AG10803 (cell line): ENCODE results near the gene SPTLC2.
"Not testable (repeated sequence)": the region's sequence is repeated elsewhere in the genome, so short reads cannot be mapped to it uniquely, and the experiment has no call there.

ENCODE experiments used
- DNase-seq: peaks from one replicate; pipeline ENCODE4 v3.0.0; 2010; ENCODE audit warnings: low read depth
- H3K4me3 ChIP-seq: 2 replicates; pipeline ENCODE4 v1.5.1; 2011; ENCODE audit warnings: mild to moderate bottlenecking, low read length, control low read depth
- TF ChIP-seq, protein P1 (sequence below): conservative IDR thresholded peaks from 2 replicates; pipeline ENCODE4 v1.5.1; 2011; ENCODE audit warnings: mild to moderate bottlenecking, low read length, control low read depth, inconsistent platforms

SPTLC2 gene

DNA sequence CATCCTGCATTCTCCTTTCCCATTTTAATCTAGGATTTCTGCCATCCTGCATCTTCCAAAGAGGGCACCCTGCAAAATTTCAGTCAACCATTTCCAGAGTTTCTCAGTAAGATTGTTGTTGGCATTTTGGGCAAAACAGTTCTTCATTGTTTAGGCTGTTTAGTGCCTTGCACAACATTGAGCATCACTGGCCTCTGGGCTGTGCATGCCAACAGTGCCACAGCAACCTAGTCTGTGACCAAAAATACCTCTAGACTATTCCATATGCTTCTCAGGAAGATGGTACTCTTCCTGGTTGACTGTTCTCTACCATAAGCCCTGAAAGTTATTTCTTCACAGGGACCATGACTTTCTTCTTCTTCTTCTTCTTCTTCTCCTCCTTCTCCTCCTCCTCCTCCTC, 85.4 kb downstream of the SPTLC2 start:
- TF ChIP-seq, protein P1, sequence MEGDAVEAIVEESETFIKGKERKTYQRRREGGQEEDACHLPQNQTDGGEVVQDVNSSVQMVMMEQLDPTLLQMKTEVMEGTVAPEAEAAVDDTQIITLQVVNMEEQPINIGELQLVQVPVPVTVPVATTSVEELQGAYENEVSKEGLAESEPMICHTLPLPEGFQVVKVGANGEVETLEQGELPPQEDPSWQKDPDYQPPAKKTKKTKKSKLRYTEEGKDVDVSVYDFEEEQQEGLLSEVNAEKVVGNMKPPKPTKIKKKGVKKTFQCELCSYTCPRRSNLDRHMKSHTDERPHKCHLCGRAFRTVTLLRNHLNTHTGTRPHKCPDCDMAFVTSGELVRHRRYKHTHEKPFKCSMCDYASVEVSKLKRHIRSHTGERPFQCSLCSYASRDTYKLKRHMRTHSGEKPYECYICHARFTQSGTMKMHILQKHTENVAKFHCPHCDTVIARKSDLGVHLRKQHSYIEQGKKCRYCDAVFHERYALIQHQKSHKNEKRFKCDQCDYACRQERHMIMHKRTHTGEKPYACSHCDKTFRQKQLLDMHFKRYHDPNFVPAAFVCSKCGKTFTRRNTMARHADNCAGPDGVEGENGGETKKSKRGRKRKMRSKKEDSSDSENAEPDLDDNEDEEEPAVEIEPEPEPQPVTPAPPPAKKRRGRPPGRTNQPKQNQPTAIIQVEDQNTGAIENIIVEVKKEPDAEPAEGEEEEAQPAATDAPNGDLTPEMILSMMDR, result no peak
- no peak for DNase-seq
- H3K4me3 ChIP-seq, result no peak overlapping the region

DNA sequence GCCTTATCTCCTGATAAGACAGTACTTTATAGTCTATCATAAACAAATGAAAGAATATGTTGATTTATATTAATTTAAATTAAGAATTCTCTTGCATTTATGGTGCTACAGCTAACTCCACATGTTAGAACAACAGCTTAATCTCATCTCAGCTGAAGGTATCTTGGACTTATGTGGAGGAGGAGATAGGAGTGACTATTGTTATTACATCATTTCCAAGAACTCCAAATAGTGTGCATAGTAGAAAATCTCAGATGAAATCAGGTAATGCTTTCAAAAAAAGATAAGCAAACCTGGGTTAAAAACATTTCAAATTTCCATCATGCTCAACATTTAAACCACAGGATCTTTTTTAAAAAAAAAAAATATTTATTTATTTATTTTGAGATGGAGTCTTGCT, 86.5 kb downstream of the SPTLC2 start:
- H3K4me3 ChIP-seq, result no peak overlapping the region
- DNase-seq, result no peak
- TF ChIP-seq, protein P1, result no peak

DNA sequence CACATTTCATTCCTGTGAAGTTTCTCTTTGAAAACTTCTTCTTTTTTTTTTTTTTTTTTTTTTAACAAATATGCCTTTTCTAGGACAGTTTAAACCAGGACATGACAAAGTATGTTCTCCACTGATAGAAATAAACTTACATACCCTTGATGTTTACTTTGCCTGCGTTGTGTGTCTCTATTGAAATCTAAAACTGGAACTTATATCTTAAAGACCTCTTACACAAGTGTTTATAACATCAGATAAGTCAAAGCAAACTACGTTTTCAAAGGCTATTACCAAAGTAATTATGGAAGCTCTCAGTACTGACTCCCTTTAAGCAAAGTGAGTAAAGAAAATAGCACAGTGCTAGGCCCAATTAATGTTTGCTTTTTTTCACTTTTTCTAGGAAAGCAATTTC, 87.2 kb downstream of the SPTLC2 start:
- TF ChIP-seq, protein P1, result no peak
- H3K4me3 ChIP-seq, result no peak overlapping the region
- DNase-seq, result no peak

DNA sequence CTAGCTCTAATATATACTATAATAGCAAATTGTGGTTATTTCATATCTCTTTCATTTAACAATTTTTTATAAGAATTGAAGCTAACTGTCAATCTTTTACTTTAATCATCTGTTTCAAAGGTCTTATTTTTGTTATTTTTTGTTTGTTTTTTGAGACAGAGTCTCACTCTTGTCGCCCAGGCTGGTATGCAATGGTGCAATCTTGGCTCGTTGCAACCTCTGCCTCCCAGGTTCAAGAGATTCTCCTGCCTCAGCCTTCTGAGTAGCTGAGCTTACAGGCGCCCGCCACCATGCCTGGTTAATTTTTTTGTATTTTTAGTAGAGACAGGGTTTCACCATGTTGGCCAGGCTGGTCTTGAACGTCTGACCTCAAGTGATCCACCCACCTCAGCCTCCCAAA, 87.7 kb downstream of the SPTLC2 start:
- DNase-seq, result not testable (repeated sequence)

DNA sequence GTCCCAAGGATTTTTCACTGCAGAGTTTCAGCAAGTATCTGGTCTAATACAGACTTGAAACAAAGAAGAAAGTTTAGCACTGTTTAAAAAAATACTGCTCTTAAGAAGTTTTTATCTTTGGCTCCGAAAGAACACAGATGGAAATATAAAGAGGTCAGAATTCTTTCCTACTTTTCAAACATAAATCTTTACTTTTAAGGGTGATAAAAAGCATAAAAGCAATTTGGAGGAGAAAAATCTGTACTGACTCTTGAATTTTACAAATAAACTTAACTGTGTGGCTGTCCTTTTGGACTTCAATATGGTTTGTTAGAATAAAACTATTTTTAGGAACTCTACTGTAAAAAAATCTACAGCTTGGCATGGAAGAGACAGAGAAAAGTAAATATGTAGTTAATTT, 90.2 kb downstream of the SPTLC2 start:
- DNase-seq, result no peak
- TF ChIP-seq, protein P1, result no peak

More for the DNA sequence above, 87.7 kb downstream of the SPTLC2 start:
- H3K4me3 ChIP-seq, result not testable (repeated sequence)

DNA sequence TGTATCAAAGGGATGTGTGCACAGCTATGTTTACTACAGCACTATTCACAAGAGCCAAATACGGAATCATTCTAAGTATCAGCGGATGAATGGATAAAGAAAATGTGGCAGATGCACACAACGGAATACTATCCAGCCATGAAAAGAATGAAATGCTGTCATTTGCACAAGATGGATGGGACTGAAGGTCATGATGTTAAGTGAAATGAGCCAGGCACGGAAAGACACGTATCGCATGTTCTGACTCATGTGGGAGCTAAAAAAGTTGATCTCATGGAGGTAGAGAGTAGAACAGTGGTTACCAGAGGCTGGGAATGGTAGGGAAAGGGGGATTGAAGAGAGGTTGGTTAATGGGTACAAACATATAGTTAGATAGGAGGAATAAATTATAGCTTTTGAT, 91.9 kb downstream of the SPTLC2 start:
- DNase-seq, result no peak
- H3K4me3 ChIP-seq, result no peak overlapping the region
- TF ChIP-seq, protein P1, result no peak

More for the DNA sequence above, 90.2 kb downstream of the SPTLC2 start:
- H3K4me3 ChIP-seq, result no peak overlapping the region

DNA sequence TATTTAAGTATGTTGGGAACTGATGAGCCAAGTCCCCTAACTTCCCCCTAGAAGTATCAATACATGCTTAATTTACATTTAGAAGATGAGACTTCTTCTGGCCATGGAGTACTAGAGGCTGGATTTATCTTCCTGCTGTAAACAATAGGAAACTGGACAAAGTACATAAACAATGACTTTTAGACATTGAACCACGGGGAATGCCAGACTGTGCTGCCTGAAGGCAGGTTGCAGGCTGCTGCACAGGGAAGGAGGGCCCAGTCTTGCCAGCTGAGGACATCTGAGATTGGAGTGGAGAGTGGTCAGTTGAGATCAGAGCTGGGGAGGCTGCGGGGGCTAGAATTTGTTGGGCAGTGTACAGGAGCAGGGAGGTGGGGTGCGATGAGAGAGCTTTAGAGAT, 93.3 kb downstream of the SPTLC2 start:
- H3K4me3 ChIP-seq, result no peak overlapping the region
- no peak for DNase-seq
- TF ChIP-seq, protein P1, result no peak

DNA sequence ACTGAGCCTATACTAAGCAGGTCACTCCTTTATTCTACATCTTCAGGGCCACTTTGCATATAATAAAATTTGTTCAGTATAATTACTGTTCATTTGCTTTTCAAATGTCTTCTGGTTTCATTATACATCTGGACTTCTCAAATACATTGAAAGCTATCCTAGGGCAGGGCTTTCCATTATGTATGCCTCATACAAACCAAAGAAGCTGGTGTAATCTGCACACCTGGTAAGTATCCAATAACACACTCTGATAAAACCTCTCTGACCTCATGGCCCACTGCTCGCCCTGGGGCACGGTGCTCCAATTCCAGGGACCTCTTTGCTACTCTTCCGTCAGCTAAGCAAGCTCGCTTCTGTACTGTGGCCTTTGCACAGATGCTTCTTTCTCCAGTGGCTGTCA, 95.9 kb downstream of the SPTLC2 start:
- H3K4me3 ChIP-seq, result no peak overlapping the region
- DNase-seq, result no peak
- TF ChIP-seq, protein P1, result no peak
